Cerebellar cortex (tissue), 1 donor: ENCODE data around the gene ERAL1.
"Not testable (repeated sequence)": the region's sequence is repeated elsewhere in the genome, so short reads cannot be mapped to it uniquely, and the experiment has no call there.

Experiments used
- DNase-seq: peaks from one replicate; pipeline ENCODE4 v3.0.0-alpha.2; 2015; ENCODE audit warnings: low spot score

Gene ERAL1

DNA sequence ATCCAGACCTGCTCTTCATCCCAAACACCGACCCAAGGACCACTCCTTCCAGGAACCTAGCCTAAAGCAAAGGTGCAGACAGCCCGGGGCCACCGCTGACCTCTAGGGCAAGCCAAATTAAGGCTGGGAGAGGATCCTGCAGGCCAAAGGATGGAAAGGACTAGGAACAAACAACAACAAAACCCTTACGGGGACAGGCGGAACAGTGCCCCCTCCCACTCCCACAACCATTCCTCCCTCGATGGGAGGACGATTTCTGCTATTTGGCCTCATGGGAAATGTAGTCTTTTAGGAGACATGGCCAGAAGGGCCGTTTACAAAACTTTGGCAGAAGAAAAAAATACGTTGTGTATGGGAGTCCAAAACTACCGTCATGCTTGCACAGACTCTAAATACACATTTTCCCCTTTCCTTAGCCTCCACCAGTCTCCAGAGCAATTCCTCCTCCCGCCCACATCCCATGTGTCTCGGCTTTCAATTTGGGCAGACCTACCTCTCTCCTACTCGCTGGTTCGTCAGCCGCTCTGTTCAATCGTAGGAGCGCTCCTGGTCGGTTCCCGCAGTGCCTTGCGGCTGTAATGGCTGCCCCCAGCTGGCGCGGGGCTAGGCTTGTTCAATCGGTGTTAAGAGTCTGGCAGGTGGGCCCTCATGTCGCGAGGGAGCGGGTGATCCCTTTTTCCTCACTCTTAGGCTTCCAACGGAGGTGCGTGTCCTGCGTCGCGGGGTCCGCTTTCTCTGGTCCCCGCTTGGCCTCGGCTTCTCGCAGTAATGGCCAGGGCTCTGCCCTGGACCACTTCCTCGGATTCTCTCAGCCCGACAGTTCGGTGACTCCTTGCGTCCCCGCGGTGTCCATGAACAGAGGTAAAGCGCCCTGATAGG is at the start of gene ERAL1:
TSS of gene ERAL1 (plus strand) at position 560 of the 879 bp plus-strand sequence. CDS start at position 579, 19 bp downstream.
- peak; percentile 96 for DNase-seq

- peak; percentile 57 for DNase-seq
These were observed 46.7 kb upstream of the ERAL1 start for GRCh38 chr17:28807925-28808634.

- DNase-seq, result no peak
These were observed 44.4 kb upstream of the ERAL1 start for GRCh38 chr17:28810437-28810836.

DNA sequence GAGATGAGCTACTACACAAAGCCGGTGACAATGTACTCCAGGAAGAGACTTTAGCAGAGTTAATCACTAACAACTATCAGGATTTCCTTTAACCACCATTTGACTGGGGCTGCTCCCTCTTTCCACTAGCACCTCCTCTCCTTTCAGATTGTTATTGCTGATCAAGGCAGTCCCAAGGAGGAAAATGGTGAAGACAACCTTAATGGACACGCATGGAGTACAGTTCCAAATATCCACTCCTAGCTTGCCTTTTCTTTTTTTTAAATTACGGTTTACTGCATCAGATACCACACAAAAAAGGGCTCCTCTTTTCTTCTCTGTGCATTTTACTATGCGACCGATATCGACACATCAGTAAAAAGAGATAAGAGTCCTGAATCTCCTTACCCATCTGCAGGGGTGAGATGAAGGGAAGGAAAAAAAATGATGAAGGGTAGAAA is 43.1 kb upstream of the ERAL1 start:
- peak; percentile 67 for DNase-seq

DNA sequence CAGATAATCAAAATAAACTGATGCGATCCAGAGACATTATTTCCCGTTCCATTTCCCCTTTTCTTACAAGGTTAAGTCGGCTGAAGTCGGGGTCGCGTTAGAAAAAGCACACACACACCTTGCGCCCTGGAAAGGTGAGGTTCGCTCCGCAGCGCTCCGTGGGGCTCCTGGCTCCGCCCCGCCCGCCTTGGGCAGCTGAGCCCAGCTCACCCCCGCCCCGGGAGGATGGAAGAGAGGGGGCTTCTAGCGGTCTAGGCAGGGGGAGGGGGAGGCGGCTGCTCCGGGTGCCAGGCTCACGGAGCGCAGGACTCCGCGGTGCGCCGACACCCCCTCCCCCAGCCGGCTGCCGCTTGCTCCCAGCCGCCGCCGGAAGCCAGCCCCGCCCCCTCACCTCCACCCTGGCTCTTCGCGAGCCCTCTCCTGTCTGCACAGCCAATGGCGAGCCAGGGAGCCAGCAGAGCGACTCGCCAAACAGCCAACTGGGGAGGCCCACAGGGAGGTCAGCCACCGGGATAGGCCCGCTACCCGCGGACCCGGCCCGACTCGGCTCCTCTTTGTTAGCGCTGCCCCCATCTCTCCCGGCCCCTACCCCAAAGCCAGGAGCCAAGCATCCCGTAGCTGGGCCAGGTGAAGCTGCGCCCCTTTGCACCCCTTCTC is 42.6 kb upstream of the ERAL1 start:
- peak; percentile 97 for DNase-seq

DNA sequence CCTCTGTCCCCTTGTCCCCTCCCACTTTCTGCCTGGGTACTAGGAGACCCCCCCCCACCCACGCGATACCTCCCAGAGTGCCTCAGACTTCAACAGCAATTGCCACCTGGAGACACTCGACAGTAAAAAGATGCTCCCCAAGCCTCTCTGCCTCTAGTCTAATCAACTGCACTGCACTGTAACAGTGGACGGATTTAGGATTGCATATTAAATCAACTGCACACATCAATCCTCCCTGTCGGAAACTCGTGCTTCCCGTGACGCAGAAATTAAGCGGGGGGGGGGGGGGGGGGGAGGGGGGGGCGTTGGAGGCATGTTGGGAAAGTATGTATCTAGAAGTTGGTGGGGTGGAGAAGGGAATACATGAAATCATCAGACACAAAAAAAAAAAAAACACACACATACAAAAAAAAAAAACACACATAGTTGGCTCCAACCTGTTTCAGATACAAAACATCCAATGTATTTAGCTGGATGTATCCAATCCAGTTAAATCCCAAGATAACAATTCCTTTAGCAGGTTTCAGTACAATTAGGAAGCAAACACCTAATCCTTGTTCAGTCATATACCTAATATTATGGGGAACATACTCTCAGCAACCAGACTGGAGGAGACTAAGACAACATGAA is 42.0 kb upstream of the ERAL1 start:
- no peak for DNase-seq

DNA sequence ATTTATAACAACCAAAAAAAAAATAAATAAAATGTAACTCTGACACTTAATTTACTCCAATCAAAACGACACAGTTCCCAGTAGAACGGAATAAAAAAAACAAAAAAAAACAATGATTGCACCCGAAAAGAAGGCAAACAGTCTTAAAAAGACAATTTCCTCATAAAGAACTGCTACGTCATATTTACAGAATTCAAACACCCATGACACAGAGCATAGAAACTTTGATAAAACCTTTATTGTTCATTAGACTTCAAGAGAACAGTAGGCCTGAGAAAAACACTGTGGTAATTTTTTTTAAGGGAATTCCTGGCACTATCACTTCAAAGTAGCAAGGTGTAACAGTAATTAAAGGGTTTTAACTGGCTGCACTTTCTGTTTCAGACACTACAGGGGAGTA is 38.3 kb upstream of the ERAL1 start:
- no peak for DNase-seq

- DNase-seq, result no peak
These were observed 36.0 kb upstream of the ERAL1 start for GRCh38 chr17:28818819-28819221.

DNA sequence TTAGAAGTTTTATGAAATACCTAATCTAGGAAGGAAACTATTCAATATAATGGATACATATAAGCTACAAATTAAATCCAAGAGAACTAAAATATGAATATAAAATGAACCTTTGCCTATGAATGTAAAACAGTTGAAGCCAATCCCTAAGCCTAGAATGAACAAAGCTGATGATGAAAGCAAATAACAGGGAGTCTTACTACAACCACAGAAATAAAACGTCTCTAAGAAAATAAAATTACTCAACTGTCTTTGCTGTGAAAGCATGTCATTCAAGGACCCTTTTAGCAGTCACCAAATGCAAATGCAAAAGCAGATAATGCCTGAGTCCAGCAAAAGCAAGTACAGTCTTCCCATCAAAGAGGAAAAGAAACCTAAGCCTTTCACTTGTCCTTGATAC is 35.2 kb upstream of the ERAL1 start:
- DNase-seq, result no peak

DNA sequence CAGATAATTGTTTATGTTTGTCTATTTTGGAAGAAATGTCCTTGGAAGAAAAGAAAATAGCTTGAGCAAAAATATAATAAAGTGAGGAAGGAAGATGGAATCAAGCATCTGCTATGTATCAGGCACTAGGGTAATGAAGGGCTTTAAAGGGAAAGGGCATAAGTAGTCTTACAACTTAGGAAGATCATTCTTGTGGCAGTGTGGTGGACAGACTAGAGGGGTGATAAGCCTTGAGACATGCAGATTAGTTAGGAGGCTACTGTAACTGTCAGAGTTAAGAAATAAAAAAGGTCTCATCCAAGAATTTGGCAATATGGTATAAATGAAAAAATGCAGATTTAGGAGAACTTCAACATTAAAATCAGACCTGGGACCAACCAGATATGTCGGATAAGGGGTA is 27.1 kb upstream of the ERAL1 start:
- DNase-seq, result no peak

GRCh38 chr17:28828294-28829040 is 26.3 kb upstream of the ERAL1 start:
- DNase-seq, result no peak

DNA sequence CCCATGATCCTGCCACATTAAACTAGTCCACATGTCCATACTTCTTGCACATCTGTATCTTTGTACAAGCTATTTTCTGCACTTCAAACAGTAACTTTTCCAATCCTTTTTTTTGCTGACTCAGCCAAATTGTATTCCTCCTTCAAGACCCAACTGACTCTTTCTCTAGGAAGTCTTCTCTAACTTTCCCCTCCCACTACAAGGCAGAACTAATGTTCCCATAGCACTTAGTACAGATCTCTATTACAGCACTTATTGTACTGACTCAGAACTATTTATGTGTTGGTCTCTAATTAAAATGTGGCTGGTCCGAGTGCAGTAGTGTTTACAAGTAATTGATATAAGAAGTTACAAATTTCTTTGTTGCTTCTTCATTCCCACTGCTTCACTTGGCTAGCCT is 20.4 kb upstream of the ERAL1 start:
- DNase-seq, result no peak

- DNase-seq, result not testable (repeated sequence)
These were observed 18.3 kb upstream of the ERAL1 start for GRCh38 chr17:28836541-28836940.

GRCh38 chr17:28839221-28839620 is 15.6 kb upstream of the ERAL1 start:
- no peak for DNase-seq

GRCh38 chr17:28841901-28842281 is 12.9 kb upstream of the ERAL1 start:
- DNase-seq, result peak; percentile 26

GRCh38 chr17:28842282-28843012 is 12.4 kb upstream of the ERAL1 start, which contains the start of gene FAM222B:
Gene FAM222B (minus strand): TSS chr17:28842790. CDS start chr17:28766667, 76,123 bp downstream.
- DNase-seq, result peak; percentile 85

DNA sequence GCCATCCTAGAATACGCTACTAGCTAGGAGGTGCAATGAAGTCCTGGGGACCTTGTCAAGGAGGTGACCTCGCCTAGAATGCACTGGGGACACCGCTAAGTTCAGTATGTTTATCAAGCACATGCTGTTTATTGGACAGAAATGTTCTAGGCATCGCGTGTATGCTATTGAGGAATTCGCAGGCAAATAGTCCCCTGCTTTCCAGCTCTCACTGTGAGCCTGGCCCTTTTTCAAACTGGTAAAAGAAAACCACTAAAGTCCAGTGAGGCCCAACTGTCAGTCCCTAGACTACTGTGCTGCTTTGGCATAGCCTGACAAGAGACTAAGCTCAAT is 11.0 kb upstream of the ERAL1 start:
- DNase-seq, result no peak

- no peak for DNase-seq
These were observed 8.6 kb upstream of the ERAL1 start for GRCh38 chr17:28846231-28846630.

DNA sequence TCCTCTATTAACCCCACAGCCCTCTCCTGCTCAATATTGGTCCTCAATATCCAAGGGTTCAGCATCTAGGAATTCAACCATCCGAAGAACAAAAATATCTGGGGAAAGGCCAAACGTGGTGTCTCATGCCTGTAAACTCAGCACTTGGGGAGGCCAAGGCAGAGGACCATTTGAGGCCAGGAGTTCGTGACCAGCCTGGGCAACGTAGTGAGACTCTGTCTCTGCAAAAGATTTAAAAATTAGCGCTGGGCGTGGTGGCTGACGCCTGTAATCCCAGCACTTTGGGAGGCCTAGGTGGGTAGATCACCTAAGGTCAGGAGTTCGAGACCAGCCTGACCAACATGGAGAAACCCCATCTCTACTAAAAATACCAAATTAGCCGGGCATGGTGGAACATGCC is 8.1 kb upstream of the ERAL1 start:
- not testable (repeated sequence) for DNase-seq

DNA sequence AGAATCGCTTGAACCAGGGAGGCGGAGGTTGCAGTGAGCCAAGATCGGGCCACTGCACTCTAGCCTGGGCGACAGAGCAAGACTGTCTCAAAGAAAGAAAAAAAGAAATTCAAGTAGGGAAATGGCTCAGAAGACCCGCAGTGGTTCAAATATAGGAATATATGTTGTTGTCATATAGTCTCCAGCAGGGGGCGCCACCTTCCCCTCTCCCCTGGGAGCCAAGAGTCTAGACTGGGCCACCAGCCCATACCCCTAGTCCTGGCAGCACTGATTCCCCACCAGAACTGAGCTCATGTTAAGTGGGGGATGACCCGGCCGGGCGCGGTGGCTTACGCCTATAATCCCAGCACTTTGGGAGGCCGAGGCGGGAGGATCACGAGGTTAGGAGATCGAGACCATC is 6.1 kb upstream of the ERAL1 start:
- not testable (repeated sequence) for DNase-seq

- no peak for DNase-seq
These were observed 5.5 kb upstream of the ERAL1 start for GRCh38 chr17:28849281-28849680.
